ENCODE results near the gene HOXC5. TPM values are rescaled to one million over a fixed set of nuclear protein-coding genes. Genes with fewer than 3 reads are reported as not detected.

HOXC5 gene
- total RNA-seq = not detected

GRCh38 chr12:54032627-54033100 is at the start of gene HOXC5:
Gene HOXC5 (plus strand): TSS chr12:54033050. CDS start chr12:54033123, 73 bp downstream.
- FAIRE-seq (no peak), DNase-seq (ENCODE audit: low spot score in 2 of 2) (peak; percentile 82 to 85)

- DNase-seq (ENCODE audit: low spot score in 2 of 2) (no peak), FAIRE-seq (no peak)
These were observed 49.3 kb upstream of the HOXC5 start for GRCh38 chr12:53983568-53983949.

GRCh38 chr12:53983950-53984572 is 48.8 kb upstream of the HOXC5 start:
- no peak for FAIRE-seq
- no peak for DNase-seq (ENCODE audit: low spot score in 2 of 2)

- no peak for FAIRE-seq
These were observed 47.8 kb upstream of the HOXC5 start, which contains the start of gene HOXC10 for GRCh38 chr12:53984901-53985691. Gene HOXC10 (plus strand): TSS chr12:53985146. CDS start chr12:53985260, 114 bp downstream.

GRCh38 chr12:53985692-53985993 is 47.2 kb upstream of the HOXC5 start:
- FAIRE-seq (no peak), DNase-seq (ENCODE audit: low spot score in 2 of 2) (no peak)

More at GRCh38 chr12:53984901-53985691, 47.8 kb upstream of the HOXC5 start, which contains the start of gene HOXC10:
- peak; percentile 70 to 73 for DNase-seq (ENCODE audit: low spot score in 2 of 2)

- DNase-seq (ENCODE audit: low spot score in 2 of 2) (no peak), FAIRE-seq (no peak)
These were observed 46.7 kb upstream of the HOXC5 start for GRCh38 chr12:53985994-53986685.

- no peak for FAIRE-seq
- no peak for DNase-seq (ENCODE audit: low spot score in 2 of 2)
These were observed 46.0 kb upstream of the HOXC5 start for GRCh38 chr12:53986686-53987483.

- DNase-seq (ENCODE audit: low spot score in 2 of 2) = no peak
- no peak for FAIRE-seq
These were observed 45.0 kb upstream of the HOXC5 start for GRCh38 chr12:53987787-53988230.

GRCh38 chr12:53988541-53989226 is 44.2 kb upstream of the HOXC5 start:
- FAIRE-seq = no peak

GRCh38 chr12:53989227-53990113 is 43.4 kb upstream of the HOXC5 start:
- DNase-seq (ENCODE audit: low spot score in 2 of 2) (no peak), FAIRE-seq (no peak)

More at GRCh38 chr12:53988541-53989226, 44.2 kb upstream of the HOXC5 start:
- no peak for DNase-seq (ENCODE audit: low spot score in 2 of 2)

- no peak for FAIRE-seq
- no peak for DNase-seq (ENCODE audit: low spot score in 2 of 2)
These were observed 42.4 kb upstream of the HOXC5 start for GRCh38 chr12:53990311-53991076.

- DNase-seq (ENCODE audit: low spot score in 2 of 2) = no peak
- no peak for FAIRE-seq
These were observed 41.8 kb upstream of the HOXC5 start for GRCh38 chr12:53991077-53991460.

GRCh38 chr12:53992377-53992889 is 40.4 kb upstream of the HOXC5 start:
- no peak for FAIRE-seq
- no peak for DNase-seq (ENCODE audit: low spot score in 2 of 2)

- FAIRE-seq = no peak
- DNase-seq (ENCODE audit: low spot score in 2 of 2) = no peak
These were observed 39.5 kb upstream of the HOXC5 start for GRCh38 chr12:53993162-53994008.

GRCh38 chr12:53994009-53994263 is 38.9 kb upstream of the HOXC5 start:
- no peak for DNase-seq (ENCODE audit: low spot score in 2 of 2)
- no peak for FAIRE-seq

GRCh38 chr12:53994264-53995001 is 38.4 kb upstream of the HOXC5 start:
- DNase-seq (ENCODE audit: low spot score in 2 of 2) (no peak), FAIRE-seq (no peak)

- DNase-seq (ENCODE audit: low spot score in 2 of 2) (no peak), FAIRE-seq (no peak)
These were observed 37.9 kb upstream of the HOXC5 start for GRCh38 chr12:53995002-53995377.
